BJ (cell line): ENCODE results near the gene KRTAP10-11. TPM values are rescaled to one million over a fixed set of nuclear protein-coding genes. Genes with fewer than 3 reads are reported as not detected.
"Not testable (repeated sequence)": the region's sequence is repeated elsewhere in the genome, so short reads cannot be mapped to it uniquely, and the experiment has no call there.

Experiments used
- CTCF ChIA-PET: fragments of 350-600 bp; formaldehyde crosslinking; extraction: SDS; loops from one replicate; lab custom pipeline; 2021; ENCODE audit warnings: antibody characterized with exemption, inconsistent platforms; lab: Yijun Ruan, JAX
- POLR2A ChIA-PET: fragments of 300-600 bp; sonication (Branson Sonifier 250); formaldehyde crosslinking; extraction: SDS; loops from one replicate; lab custom pipeline; 2021; ENCODE audit warnings: antibody characterized with exemption; lab: Charles Lee
- DNase-seq: peaks from one replicate; pipeline ENCODE4 v3.0.0-alpha.2; 2011; ENCODE audit warnings: low read depth
- H3K27me3 ChIP-seq: 2 replicates; pipeline ENCODE4 v1.6.0; 2011; ENCODE audit warnings: low read length; ENCODE audit not compliant: control insufficient read depth, insufficient read depth
- H3K36me3 ChIP-seq: 2 replicates; pipeline ENCODE4 v1.5.1; 2011; ENCODE audit warnings: low read length; ENCODE audit not compliant: control insufficient read depth, insufficient read depth
- H3K4me3 ChIP-seq: 2 replicates; pipeline ENCODE4 v1.5.1; 2011; ENCODE audit warnings: low read depth, mild to moderate bottlenecking, control low read depth, low read length
- CTCF ChIP-seq: IDR thresholded peaks from 2 replicates; pipeline ENCODE4 v1.5.1; 2011; ENCODE audit warnings: low read depth, mild to moderate bottlenecking, control low read depth, inconsistent platforms, low read length, moderate library complexity; ENCODE audit not compliant: insufficient read depth
- polyA plus RNA-seq: library from polyadenylated mRNA; depleted of rRNA; stranded (reverse); fragments of >200 nt; gene quantifications from 2 replicates; pipeline ENCODE4 v1.2.3, GENCODE V29; 2011

The KRTAP10-11 gene
- polyA plus RNA-seq, 1 experiment: not detected

- no peak for DNase-seq
- ChIA-PET POLR2A (no interaction called here), CTCF (no interaction called here)
- Histone ChIP-seq H3K36me3 (no peaks in the 10 kb centered on the region), H3K27me3 (no peaks in the 10 kb centered on the region), H3K4me3 (no peak overlapping the region)
- TF ChIP-seq CTCF: no peak
These were observed 17.4 kb upstream of the KRTAP10-11 start for GRCh38 chr21:44628707-44629391.

- no peak for DNase-seq
- no peaks in the 10 kb centered on the region for H3K27me3 ChIP-seq
- H3K36me3 ChIP-seq: no peaks in the 10 kb centered on the region
- no peak overlapping the region for H3K4me3 ChIP-seq
- CTCF ChIA-PET: no interaction called here
- POLR2A ChIA-PET: no interaction called here
- TF ChIP-seq CTCF: no peak
These were observed 15.8 kb upstream of the KRTAP10-11 start for GRCh38 chr21:44630440-44630839.

GRCh38 chr21:44632067-44632466 lies 14.1 kb upstream of the KRTAP10-11 start:
- CTCF ChIA-PET: no interaction called here
- POLR2A ChIA-PET: no interaction called here
- no peak for TF ChIP-seq CTCF

GRCh38 chr21:44636209-44637017 lies 9.8 kb upstream of the KRTAP10-11 start:
- TF ChIP-seq CTCF: no peak
- POLR2A ChIA-PET: no interaction called here

More at GRCh38 chr21:44632067-44632466, 14.1 kb upstream of the KRTAP10-11 start:
- DNase-seq: no peak
- Histone ChIP-seq H3K27me3 (no peaks in the 10 kb centered on the region), H3K4me3 (no peak overlapping the region), H3K36me3 (no peaks in the 10 kb centered on the region)

GRCh38 chr21:44637018-44637850 lies 9.0 kb upstream of the KRTAP10-11 start, which contains the start of gene KRTAP10-10:
Gene KRTAP10-10, plus strand, starts transcription at chr21:44637356. Its CDS starts 62 bp downstream, at chr21:44637418.
- Histone ChIP-seq H3K27me3 (no peaks in the 10 kb centered on the region), H3K36me3 (no peaks in the 10 kb centered on the region), H3K4me3 (no peak within 1 kb of the TSS)
- no peak for DNase-seq
- POLR2A ChIA-PET: no interaction called here
- CTCF ChIA-PET: no interaction called here
- no peak for TF ChIP-seq CTCF

More at GRCh38 chr21:44636209-44637017, 9.8 kb upstream of the KRTAP10-11 start:
- no peaks in the 10 kb centered on the region for H3K36me3 ChIP-seq
- H3K27me3 ChIP-seq: no peaks in the 10 kb centered on the region
- CTCF ChIA-PET: no interaction called here
- H3K4me3 ChIP-seq: no peak overlapping the region
- DNase-seq: no peak

- POLR2A ChIA-PET, H3K27me3 ChIP-seq, DNase-seq, CTCF ChIA-PET, H3K4me3 ChIP-seq, H3K36me3 ChIP-seq: not testable (repeated sequence)
These were observed 8.3 kb upstream of the KRTAP10-11 start for GRCh38 chr21:44637851-44638348.
